COLO668 (cell line): ENCODE measurements around the gene PMM2.
A peak's percentile ranks its signal among the peaks of the same experiment; 100 is the strongest.

ENCODE experiments used
- DNase-seq: peaks from one replicate; lab custom pipeline; 2025; ENCODE audit not compliant: unreplicated experiment; lab: John Stamatoyannopoulos, UW

PMM2 gene

DNA sequence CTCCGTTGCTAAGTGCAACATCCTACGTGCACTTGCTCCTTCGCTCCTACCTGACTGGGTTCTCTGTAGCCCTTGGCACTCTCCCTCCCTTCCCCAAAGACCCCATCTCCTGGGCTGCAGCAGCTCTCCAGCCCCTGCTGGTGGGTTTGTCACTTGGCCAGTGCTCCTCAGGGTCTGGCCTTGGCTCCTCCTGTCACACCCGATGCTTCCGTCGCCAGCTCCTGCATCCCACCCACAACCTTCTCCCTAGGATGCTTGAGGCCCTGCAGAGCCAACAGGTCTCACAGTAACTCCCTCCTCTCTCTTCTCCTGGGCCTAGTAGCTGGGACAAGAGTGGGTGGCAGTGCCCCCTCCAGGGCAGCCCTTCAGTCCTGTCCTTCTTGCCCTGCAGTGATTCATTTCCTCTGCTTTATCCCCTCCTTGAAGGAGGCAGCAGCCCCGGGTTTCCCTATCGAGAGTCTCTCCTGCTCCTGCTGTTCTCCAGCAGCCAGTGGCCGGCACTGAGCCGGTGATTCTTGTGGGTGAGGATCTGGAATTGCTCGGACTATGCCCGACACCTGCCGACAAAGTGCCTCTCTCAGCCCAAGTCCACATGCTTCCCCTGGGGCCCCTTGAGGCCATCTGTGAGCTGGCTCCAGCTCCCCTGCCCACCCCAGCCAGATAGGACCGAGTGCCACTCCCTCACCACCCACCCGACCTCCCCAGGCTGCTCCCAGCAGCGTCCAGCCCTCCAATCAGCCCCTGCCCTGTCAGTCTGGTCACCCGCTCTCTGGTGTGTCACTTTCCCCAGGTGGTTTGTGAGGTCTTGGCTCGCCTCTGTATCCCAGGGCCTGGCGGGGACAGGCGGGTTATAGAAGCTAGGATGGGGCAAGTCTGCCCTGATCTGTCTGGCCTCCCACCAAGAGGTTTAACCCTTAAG lies 88.3 kb downstream of the PMM2 start:
- DNase-seq: peak; percentile 55

DNA sequence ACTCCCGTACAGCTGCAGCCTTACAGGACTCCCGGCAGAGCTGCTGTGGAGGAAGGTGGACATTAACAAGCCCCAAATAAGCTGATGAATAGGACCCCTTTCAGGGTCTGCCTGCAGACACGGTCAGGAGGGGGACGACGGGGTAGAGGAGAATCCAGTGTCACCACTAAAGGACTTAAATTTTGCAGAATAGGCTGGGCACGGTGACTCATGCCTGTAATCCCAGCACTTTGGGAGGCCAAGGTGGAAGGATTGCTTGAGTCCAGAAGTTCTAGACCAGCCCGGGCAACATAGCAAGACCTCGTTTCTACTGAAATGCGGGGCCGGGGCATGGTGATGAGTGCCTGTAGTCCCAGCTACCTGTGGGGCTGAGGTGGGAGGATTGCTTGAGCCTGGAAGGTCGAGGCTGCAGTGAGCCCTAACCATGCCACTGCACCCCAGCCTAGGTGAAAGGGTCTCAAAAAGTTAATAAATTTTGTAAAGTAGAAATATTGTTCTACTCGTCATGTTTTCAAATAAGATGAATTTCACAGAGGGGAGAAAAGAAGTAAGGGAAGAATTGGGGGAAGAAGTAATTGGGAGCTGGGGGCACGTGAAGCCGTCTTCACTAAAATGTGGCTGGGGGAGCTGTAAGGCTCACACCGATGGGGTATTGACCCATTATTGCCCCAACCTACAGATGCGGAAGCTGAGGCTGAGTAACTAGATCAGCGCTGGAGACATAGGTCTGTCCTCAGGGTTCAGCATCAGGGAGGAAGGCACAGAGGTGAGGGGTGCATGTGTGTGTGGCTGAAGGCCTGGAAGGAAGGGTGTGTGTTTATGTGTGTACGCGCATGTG lies 89.2 kb downstream of the PMM2 start:
- no peak for DNase-seq

DNA sequence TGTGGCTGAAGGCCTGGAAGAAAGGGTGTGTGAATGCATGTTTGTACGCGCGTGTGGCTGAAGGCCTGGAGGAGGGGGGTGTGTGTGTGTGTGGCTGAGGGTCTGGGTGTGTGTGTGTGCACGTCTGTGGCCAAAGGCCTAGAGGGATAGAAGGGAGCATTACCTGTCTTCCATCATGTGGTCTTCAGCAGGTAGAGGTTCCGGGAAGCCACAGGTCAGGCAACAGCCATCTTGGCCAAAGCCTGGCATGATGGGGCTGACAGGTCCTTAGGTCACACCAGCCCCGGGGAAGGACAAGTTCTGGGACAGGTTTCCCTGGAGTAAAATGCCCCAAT lies 89.8 kb downstream of the PMM2 start:
- no peak for DNase-seq

DNA sequence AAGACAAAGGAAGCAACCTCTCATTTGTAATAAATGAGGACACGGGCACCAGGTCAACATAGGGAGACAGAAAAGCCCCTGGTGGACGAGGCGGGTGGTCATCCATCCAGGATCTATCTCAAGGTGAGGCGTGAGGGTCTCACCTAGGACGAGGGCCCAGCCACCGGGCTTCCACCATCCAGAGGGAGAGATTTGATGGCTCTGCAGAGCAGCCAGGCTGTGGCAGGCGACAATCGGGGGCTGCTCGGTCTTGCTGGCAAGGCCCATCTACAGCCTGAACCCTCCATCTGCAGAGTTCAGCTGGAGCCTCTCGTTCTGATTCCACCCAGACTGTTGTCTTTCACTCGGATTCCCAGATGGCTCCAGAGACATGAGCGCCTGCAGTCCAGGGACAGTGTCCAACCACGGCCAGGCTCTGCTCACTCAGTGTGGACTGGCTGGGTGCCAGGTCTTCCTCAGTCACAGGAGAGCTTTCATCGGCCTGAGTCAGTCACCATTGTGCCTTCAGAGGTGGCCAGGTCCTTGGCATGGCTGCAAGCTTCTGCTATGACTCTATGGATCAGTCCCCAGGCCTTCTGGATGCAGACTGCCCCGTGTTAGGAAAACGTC lies 90.4 kb downstream of the PMM2 start:
- DNase-seq: peak; percentile 6

DNA sequence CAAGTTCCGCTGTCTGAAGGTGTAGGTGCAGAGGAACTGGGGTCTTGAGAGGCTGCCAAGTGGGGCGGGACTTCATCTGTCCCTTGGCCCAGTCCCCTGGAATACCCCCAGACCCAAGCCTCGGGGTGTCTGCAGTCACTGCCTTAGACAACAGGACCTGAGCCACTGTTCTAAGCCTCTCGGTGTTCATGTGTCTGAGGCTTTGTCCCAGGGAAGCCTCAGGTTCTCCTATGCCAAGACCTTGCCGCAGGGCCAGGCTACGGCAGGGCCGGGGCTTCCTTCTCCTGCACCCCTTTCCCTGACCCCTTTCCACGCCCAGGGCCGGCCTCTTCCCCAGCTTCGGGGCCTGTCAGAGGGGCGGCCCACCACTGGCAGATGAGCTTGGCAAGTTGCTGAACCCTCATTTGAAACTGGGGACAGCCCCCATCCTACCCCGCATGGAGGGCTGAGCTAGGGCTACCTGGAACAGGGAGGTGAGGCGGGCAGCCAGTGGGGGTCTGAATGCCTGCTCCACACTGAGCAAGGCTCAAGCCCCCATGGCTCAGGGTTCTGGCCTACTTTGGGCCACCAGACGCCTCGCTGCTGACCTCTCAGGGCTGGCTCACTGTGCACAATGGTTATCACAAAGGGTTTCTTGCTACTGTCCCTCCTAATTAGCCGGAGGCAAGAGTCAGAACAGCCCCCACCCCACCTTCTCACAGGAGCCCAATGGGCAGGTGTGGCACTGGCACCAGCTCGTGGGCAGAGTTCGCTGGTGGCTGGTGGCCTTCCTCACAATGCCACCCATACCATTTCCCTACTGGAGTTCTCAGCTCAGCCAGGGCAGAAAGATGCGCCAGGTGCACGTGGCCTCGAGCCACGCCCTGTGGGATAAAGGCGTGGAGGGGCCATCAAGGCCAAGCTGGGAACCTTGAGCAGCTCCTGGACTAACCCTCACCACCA lies 91.6 kb downstream of the PMM2 start:
- no peak for DNase-seq

DNA sequence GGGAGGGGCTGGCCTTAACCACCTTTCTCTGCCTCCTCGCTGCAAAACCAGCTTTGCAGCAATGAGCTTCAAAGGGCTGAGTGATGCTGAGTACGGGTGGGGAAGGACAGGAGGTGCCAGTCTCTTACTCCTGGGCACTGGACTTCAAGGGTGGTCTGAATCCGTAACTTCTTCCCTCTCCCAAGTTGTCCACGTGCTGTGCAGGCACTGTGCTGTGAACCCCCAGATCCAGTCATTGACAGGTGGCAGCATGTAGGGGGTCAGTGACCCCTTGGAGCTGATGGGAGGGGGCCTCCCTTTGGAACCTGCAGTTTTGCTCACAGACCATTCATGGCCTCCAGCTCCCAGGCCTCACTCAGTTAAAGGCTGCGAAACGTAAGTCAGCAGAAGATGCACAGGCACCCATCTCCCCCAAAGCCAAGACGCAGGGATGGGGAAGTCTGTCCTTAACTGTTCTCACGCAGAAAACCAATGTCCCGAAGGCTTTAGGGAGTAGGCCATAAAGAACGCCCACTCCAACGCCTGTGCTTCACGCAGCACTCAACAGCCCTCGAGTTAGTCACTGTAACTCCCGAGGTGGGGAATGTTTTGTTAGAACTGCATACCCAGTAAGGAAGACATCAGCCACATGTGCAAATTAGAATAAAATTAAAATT lies 92.4 kb downstream of the PMM2 start:
- DNase-seq: no peak

DNA sequence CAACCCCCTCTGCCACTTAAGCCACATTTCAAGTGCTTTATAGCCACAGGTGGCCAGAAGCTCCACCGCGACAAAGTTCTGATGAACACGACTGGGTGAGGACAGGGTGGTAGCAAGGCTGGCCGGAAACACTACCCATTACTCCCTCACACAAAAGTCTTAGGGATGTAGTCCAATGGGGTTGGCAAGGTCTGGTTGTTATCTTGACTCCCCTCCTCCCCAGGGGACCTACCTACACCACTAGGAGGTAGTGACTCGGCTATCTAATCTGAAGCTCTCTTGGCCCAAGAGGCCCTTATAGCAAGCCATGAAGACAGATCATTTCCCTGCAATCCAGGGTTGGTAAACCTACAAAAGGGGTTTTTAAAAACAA lies 92.9 kb downstream of the PMM2 start:
- DNase-seq: no peak

DNA sequence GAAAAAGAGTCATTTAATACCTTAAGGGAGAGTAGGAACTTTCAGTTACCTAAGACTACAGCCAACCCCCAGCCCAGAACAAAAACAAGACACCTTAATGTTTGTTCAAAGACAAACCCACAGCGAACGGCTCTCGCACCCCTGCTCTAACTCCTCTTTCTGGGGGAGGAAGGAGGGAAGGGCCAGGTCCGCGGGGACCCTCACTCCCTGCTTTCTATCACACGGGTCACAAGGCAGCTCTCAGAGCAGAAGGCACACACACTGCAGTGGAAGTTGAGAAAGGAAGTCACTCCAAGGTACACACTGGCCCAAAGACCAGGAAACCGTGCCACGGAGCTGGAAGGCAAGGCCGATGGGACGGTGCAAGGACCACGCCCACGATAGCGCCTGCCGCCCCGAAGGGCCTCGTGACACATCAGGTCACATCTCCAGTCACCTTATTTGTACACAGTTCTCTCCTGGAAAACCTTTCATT lies 94.5 kb downstream of the PMM2 start:
- no peak for DNase-seq

DNA sequence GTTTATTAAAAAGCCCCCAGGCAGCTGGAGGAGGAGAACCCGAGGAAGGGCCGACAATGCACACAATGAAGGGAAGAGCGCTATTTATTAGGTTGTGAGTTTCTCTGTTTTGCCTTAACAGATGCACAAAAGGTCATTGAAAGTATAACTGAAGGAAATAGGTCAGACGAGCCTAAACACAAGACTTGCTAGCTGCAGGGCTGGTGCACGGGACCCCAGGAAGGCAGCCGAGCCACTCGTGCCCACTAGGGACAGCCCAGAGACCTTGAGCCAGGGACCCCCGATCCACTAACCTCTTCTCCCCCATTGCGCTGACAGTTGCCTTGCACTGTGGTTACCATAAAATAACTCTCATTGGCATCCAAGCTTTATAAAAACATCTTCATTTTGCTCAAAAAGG lies 95.8 kb downstream of the PMM2 start:
- DNase-seq: no peak

DNA sequence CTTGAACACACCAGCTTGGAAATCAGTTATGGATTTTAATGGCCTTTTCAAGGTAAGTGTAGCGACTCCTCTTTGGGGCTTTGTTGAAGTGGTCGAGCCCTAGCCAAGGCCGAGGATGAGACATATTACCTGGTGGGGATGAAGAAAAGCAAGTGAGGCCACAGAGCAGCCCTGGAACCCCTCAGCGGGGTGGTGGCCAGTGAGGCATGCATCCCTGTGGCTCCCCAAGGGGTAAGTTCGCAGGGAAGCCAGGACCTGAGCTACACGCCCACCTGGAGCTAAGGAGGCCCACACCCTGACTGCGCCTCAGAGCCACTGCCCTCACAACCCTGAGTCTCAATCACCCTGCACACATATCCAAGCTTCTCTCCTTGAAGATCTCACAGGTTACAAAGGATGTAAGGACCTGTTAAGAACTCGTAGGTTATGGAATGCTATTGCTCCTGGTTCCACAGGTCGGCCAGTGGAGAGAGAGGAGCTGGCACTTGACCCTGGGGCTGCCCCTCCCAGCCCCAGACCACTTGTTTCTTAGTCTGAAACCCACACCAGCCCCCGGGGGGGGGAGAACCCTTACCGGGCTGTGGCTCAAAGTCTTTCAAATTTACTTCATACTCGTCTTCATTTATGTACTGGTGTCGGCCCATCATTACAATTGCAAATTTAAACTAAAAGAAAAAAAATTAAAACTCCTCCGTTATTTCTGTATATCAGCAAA lies 96.5 kb downstream of the PMM2 start:
- no peak for DNase-seq

DNA sequence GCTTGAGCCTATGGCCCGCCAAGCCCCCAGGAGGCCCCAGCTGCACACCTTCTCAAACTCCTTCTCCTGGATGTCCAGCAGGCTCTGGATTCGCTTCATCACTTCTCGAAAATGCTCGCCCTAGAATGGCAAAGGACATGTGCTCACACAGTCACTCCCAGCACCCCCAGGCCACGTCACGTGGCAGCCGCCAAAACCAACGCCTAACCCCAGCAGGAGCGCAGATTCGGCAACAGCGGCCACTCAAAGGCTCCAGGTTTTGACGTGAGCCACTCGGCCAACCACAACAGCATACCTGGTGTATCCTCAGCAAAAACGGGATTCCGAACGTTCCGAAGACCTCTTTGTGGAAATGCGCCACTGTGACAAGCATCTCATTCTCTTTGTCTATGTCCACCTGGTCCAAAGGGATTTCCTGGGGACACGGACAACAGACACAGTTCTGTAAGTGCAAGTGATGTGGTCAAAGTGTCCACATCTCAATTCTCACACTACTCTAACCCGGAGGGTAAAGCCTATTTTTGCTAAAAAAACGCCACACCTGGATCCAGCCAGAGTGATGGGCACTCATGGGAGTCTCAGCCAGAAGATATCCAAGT lies 97.2 kb downstream of the PMM2 start:
- no peak for DNase-seq

DNA sequence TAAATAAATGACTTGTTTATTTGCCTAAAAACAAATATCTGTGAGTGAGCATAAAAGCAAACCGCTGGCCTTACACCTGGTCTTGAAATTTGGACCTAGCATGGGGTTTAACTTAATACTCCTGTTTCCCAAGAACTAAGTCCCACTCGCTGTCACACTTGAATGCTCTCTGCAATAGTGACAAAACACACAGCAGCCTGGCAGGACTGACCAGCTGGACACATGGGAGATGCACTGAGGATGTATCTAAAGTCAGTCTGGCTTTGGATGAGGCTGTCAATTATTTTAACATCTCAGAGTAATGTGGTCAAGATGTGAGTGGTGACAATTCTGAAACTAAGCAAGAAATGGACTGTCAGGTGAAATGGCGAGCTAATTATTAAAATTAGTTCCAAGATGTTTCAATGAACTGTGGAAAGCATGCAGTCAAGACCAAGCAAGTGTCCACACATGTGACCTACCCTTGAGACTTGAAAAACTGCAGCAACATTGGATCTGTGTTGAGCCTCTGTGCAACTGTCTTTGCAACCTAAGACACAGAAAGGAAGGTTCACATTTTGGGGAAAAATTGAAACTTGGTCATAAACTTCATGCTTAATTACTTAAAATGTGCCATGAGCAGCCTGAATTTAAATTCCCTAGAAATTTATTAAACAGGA lies 101.2 kb downstream of the PMM2 start:
- no peak for DNase-seq
